Stimulated activated naive B cell treated with anti-CD40 and anti-IgM and Interleukin-4, amounts not matched to agents 10 μg/mL and 1 μg/mL and 100 μg/mL, for 72 hours (primary cell): ENCODE results near the gene PLAU.

Source experiments
- ATAC-seq, 2 donors: fragments of 150-1000 bp; cut with Tn5 transposase; replicated peaks; 2 replicates each; pipeline ENCODE4 v1.10.0; 2021; ENCODE audit warnings: moderate library complexity in 1 of 2
- DNase-seq: peaks from one replicate; pipeline ENCODE4 v3.0.0; 2021
- H3K27ac Mint-ChIP-seq: one replicate; pipeline ENCODE4 v1.8.0; 2022; ENCODE audit warnings: mild to moderate bottlenecking, mixed read lengths
- H3K27me3 Mint-ChIP-seq, 2 donors: one replicate each; pipeline ENCODE4 v1.8.0; 2022; ENCODE audit warnings: mixed read lengths in 2 of 2
- H3K36me3 Mint-ChIP-seq, 2 donors: one replicate each; pipeline ENCODE4 v1.8.0; 2022; ENCODE audit warnings: mixed read lengths in 2 of 2, mild to moderate bottlenecking in 1 of 2
- H3K4me1 Mint-ChIP-seq, 2 donors: one replicate each; pipeline ENCODE4 v1.8.0; 2022; ENCODE audit warnings: mixed read lengths in 2 of 2, mild to moderate bottlenecking in 1 of 2
- H3K4me3 Mint-ChIP-seq, 2 donors: one replicate each; pipeline ENCODE4 v1.8.0; 2022; ENCODE audit warnings: mild to moderate bottlenecking in 2 of 2, mixed read lengths in 2 of 2, moderate library complexity in 1 of 2
- H3K9me3 Mint-ChIP-seq, 2 donors: one replicate each; pipeline ENCODE4 v1.8.0; 2022; ENCODE audit warnings: mixed read lengths in 2 of 2, mild to moderate bottlenecking in 1 of 2

PLAU gene

DNA sequence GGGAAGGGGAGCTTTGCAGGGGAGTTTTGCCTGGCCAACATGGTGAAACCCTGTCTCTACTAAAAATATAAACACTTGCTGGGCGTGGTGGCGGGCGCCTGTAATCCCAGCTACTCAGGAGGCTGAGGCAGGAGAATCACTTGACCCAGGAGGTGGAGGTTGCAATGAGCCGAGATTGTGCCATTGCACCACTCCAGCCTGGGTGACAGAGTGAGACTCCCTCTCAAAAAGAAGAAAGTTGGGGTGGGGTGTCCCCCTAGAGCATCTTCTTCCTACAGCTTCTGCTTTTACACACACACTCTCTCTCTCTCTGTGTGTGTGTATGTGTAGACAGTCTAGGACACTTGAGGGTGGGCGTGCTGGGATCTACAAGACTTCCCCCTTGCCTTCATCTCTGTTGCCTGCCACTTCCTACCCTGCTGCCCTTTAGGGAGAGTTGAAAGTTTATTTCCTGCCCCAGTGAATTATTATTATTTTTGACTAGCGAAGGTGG lies 21.7 kb downstream of the PLAU start:
- H3K27me3 Mint-ChIP-seq: peaks cover 5% of the 10 kb centered on the region in 2 donors
- no peak for DNase-seq
- H3K4me3 Mint-ChIP-seq: peak overlapping the region; percentile 12 to 48
- ATAC-seq: peak; percentile 72 to 80
- H3K27ac Mint-ChIP-seq: peak overlapping the region; percentile 86
- no peaks in the 10 kb centered on the region for H3K36me3 Mint-ChIP-seq
- H3K9me3 Mint-ChIP-seq: no peaks in the 10 kb centered on the region
- peaks cover 18 to 19% of the 10 kb centered on the region in 2 donors for H3K4me1 Mint-ChIP-seq

DNA sequence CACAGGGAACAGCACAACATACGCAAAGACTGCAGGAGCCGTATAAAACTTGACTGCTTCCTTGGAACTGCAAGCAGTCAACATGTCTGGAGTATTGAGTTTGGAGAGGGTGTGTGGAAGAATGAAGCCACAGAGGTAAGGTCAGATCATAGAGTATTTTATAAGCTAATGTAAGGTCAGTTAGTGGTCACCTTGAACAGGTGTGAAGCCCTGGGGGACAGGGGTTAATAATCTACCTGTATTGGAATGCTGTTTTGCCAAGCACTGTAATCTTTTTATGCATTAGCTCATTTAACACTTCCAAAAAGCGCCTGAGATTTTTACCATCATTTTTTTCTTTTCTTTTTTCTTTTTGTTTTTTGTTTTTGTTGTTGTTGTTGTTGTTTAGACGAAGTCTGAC lies 23.1 kb downstream of the PLAU start:
- H3K9me3 Mint-ChIP-seq: no peaks in the 10 kb centered on the region
- peaks cover 3 to 4% of the 10 kb centered on the region in 2 donors for H3K27me3 Mint-ChIP-seq
- no peak for DNase-seq
- no peaks in the 10 kb centered on the region for H3K36me3 Mint-ChIP-seq
- ATAC-seq: no peak
- H3K27ac Mint-ChIP-seq: no peak overlapping the region
- H3K4me1 Mint-ChIP-seq: peaks cover 18 to 19% of the 10 kb centered on the region in 2 donors
- no peak overlapping the region for H3K4me3 Mint-ChIP-seq

GRCh38 chr10:73935895-73936294 lies 25.0 kb downstream of the PLAU start:
- H3K4me1 Mint-ChIP-seq: peaks cover 22 to 23% of the 10 kb centered on the region in 2 donors
- no peak overlapping the region for H3K4me3 Mint-ChIP-seq
- ATAC-seq (no peak), DNase-seq (no peak)
- H3K9me3 Mint-ChIP-seq: no peaks in the 10 kb centered on the region
- H3K27ac Mint-ChIP-seq: no peak overlapping the region
- H3K27me3 Mint-ChIP-seq: no peaks in the 10 kb centered on the region
- H3K36me3 Mint-ChIP-seq: no peaks in the 10 kb centered on the region

DNA sequence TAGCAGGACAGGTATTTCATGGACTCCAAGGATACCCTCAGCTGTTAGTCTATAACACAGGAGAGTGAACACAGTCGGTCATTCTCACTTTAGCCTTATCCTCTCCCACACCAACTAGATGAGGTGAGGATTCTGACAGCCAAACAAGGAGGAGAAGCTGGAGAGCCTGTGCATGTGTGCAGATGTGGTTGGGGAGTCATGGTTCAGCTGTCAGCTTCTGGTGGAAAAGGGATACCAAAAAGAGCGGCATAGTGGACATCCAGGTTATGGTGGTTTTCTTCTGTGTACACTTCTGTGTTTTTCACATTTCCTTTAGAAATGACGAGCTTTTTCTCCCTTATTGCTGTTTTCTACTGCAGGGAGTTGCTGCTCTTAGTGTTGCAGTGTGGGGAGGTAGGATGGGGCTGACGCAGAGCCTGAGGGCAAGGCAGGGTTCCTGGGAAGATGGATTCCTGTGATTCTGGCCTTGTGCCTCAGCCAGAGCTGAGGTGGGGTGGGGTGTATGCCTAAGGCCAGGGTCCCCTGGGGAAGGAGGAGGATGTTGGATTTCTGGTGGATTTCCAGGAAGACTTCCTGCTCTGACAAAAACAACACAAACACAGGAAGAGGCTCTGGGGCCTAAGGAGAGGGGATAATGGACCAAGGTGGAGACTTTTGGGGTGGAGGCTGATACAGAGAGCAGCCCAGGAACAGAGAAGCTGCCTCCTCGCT lies 26.6 kb downstream of the PLAU start:
- H3K27ac Mint-ChIP-seq: peak overlapping the region; percentile 6
- peaks cover 14 to 16% of the 10 kb centered on the region in 2 donors for H3K4me1 Mint-ChIP-seq
- H3K4me3 Mint-ChIP-seq: no peak overlapping the region
- no peaks in the 10 kb centered on the region for H3K36me3 Mint-ChIP-seq
- H3K9me3 Mint-ChIP-seq: no peaks in the 10 kb centered on the region
- H3K27me3 Mint-ChIP-seq: no peaks in the 10 kb centered on the region
- ATAC-seq: no peak
- no peak for DNase-seq

GRCh38 chr10:73940634-73941221 lies 29.8 kb downstream of the PLAU start:
- Mint-ChIP-seq H3K27me3 (no peaks in the 10 kb centered on the region), H3K4me3 (peak overlapping the region; percentile 51 to 72), H3K4me1 (peaks cover 7 to 10% of the 10 kb centered on the region in 2 donors), H3K36me3 (no peaks in the 10 kb centered on the region), H3K27ac (peak overlapping the region; percentile 26), H3K9me3 (no peaks in the 10 kb centered on the region)
- ATAC-seq: peak; percentile 99
- peak; percentile 81 for DNase-seq

DNA sequence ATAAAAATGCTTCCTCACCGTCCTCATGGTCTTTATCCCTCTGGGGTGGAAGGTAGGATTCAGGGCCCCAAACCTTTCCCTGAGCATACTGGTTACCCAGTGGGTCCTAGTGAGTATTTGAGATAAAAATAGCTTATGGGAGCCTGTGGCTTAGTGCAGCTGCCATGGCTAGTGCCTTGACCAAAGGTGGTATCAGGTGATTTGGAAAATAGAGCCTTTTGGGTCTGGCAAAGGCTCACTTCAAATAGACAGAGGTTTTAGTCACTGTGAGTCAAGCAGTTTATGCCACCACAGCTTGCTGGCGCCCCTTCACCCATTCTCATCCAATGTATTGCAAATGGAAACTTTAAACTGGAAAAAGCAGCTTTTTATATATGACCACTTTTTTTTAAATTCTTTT lies 30.4 kb downstream of the PLAU start:
- H3K4me1 Mint-ChIP-seq: peaks cover 5 to 10% of the 10 kb centered on the region in 2 donors
- no peak overlapping the region for H3K27ac Mint-ChIP-seq
- H3K4me3 Mint-ChIP-seq: peak overlapping the region; percentile 51 to 72
- DNase-seq (no peak), ATAC-seq (no peak)
- no peaks in the 10 kb centered on the region for H3K27me3 Mint-ChIP-seq
- H3K9me3 Mint-ChIP-seq: no peaks in the 10 kb centered on the region
- H3K36me3 Mint-ChIP-seq: no peaks in the 10 kb centered on the region

- H3K4me1 Mint-ChIP-seq: peaks cover 5 to 10% of the 10 kb centered on the region in 2 donors
- H3K36me3 Mint-ChIP-seq: no peaks in the 10 kb centered on the region
- no peaks in the 10 kb centered on the region for H3K27me3 Mint-ChIP-seq
- H3K27ac Mint-ChIP-seq: no peak overlapping the region
- DNase-seq (no peak), ATAC-seq (no peak)
- no peak overlapping the region for H3K4me3 Mint-ChIP-seq
- no peaks in the 10 kb centered on the region for H3K9me3 Mint-ChIP-seq
These were observed 33.6 kb downstream of the PLAU start for GRCh38 chr10:73944356-73945100.

GRCh38 chr10:73946253-73947145 lies 35.6 kb downstream of the PLAU start:
- no peak overlapping the region for H3K27ac Mint-ChIP-seq
- no peaks in the 10 kb centered on the region for H3K36me3 Mint-ChIP-seq
- H3K4me1 Mint-ChIP-seq: no peaks in the 10 kb centered on the region
- ATAC-seq (no peak), DNase-seq (no peak)
- H3K4me3 Mint-ChIP-seq: no peak overlapping the region
- no peaks in the 10 kb centered on the region for H3K27me3 Mint-ChIP-seq
- H3K9me3 Mint-ChIP-seq: no peaks in the 10 kb centered on the region

DNA sequence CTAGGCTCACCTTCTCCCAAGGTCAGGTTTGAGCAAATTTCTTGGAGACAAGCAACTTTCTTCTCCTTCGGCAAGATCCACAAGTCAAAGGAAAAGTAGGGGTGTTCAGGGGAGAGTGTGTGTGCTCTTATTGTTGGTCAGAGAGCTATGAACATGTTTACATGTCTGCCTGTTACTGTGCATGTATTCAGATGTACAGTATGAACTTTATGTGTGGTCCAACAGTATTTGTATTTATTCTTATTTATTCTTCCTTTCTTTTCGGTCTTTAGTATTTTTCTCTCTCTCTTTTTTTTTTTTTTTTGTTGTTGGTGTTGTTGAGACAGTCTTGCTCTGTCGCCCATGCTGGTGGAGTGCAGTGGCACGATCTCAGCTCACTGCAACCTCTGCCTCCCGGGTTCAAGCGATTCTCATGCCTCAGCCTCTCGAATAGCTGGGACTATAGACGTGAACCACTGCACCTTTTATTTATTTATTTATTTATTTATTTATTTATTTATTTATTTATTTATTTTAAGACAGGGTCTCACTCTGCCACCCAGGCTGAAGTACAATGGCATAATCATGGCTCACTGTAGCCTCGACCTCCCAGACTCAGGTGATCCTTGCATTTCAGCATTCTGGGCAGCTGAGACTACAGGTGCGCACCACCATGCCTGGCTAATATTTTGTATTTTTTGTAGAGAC lies 38.2 kb downstream of the PLAU start:
- no peaks in the 10 kb centered on the region for H3K9me3 Mint-ChIP-seq
- peaks cover 0 to 2% of the 10 kb centered on the region in 2 donors for H3K4me1 Mint-ChIP-seq
- no peaks in the 10 kb centered on the region for H3K36me3 Mint-ChIP-seq
- no peak overlapping the region for H3K27ac Mint-ChIP-seq
- H3K4me3 Mint-ChIP-seq: no peak overlapping the region
- ATAC-seq (no peak), DNase-seq (no peak)
- H3K27me3 Mint-ChIP-seq: no peaks in the 10 kb centered on the region

- Mint-ChIP-seq H3K27ac (no peak overlapping the region), H3K4me3 (no peak overlapping the region), H3K4me1 (peaks cover 2 to 3% of the 10 kb centered on the region in 2 donors), H3K27me3 (no peaks in the 10 kb centered on the region), H3K36me3 (no peaks in the 10 kb centered on the region), H3K9me3 (no peaks in the 10 kb centered on the region)
- ATAC-seq (no peak), DNase-seq (no peak)
These were observed 39.4 kb downstream of the PLAU start for GRCh38 chr10:73950155-73950948.

- H3K36me3 Mint-ChIP-seq: no peaks in the 10 kb centered on the region
- H3K4me3 Mint-ChIP-seq: no peak overlapping the region
- H3K27ac Mint-ChIP-seq: no peak overlapping the region
- H3K4me1 Mint-ChIP-seq: peaks cover 20 to 33% of the 10 kb centered on the region in 2 donors
- DNase-seq: no peak
- ATAC-seq: no peak
- H3K9me3 Mint-ChIP-seq: no peaks in the 10 kb centered on the region
- H3K27me3 Mint-ChIP-seq: no peaks in the 10 kb centered on the region
These were observed 42.7 kb downstream of the PLAU start for GRCh38 chr10:73953665-73954064.

GRCh38 chr10:73954737-73955136 lies 43.8 kb downstream of the PLAU start:
- Mint-ChIP-seq H3K4me1 (peaks cover 29 to 44% of the 10 kb centered on the region in 2 donors), H3K27ac (no peak overlapping the region), H3K27me3 (no peaks in the 10 kb centered on the region), H3K36me3 (no peaks in the 10 kb centered on the region), H3K9me3 (no peaks in the 10 kb centered on the region), H3K4me3 (no peak overlapping the region)
- DNase-seq (no peak), ATAC-seq (no peak)

DNA sequence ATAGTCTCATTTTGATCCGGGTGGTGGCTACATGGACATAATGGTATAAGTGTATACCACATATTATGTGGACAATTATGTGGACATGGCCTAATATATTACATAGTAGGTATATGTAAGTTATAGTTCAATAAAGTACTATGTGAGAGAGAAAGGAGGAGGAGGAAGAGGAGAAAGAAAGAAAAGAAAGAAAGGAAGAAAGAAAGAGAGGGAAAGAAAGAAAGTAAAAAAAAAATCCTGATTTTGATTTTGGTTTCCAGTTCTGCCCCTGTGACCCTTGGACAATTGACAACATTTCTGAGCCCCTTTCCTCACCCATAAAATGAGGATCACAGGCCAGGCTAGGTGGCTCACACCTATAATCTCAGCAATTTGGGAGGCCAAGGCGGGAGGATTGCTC lies 44.8 kb downstream of the PLAU start:
- DNase-seq: no peak
- no peak for ATAC-seq
- Mint-ChIP-seq H3K27ac (peak overlapping the region; percentile 81), H3K36me3 (no peaks in the 10 kb centered on the region), H3K27me3 (no peaks in the 10 kb centered on the region), H3K4me1 (peaks cover 37 to 54% of the 10 kb centered on the region in 2 donors), H3K9me3 (no peaks in the 10 kb centered on the region), H3K4me3 (no peak overlapping the region)
